ENCODE data around the gene CLASP1. TPM values are rescaled to one million over a fixed set of nuclear protein-coding genes. Genes with fewer than 3 reads are reported as not detected.
"Not testable (repeated sequence)": the region's sequence is repeated elsewhere in the genome, so short reads cannot be mapped to it uniquely, and the experiment has no call there.

CLASP1 gene
- total and polyA plus RNA-seq, 2 donors = 25.4 to 109 TPM

GRCh38 chr2:121626777-121627524 is 22.3 kb downstream of the CLASP1 start:
- no peak for DNase-seq (ENCODE audit: extremely low spot score)
- Histone ChIP-seq H3K4me1 (ENCODE audit: insufficient read depth) (no peaks in the 10 kb centered on the region), H3K27ac (ENCODE audit: low read depth) (no peak overlapping the region), H3K4me3 (ENCODE audit: low read depth, low read length) (no peak overlapping the region), H3K36me3 (ENCODE audit: insufficient read depth) (no peaks in the 10 kb centered on the region)
- 93% methylated on average over 4 of the region's 4 CpGs for WGBS

GRCh38 chr2:121625953-121626352 is 23.3 kb downstream of the CLASP1 start:
- no peaks in the 10 kb centered on the region for H3K4me1 ChIP-seq (ENCODE audit: insufficient read depth)
- H3K36me3 ChIP-seq (ENCODE audit: insufficient read depth) = no peaks in the 10 kb centered on the region
- 98% methylated on average over 3 of the region's 3 CpGs for WGBS
- H3K4me3 ChIP-seq (ENCODE audit: low read depth, low read length) = no peak overlapping the region
- no peak for DNase-seq (ENCODE audit: extremely low spot score)
- H3K27ac ChIP-seq (ENCODE audit: low read depth) = no peak overlapping the region

GRCh38 chr2:121617042-121617599 is 32.1 kb downstream of the CLASP1 start:
- no peak for DNase-seq (ENCODE audit: extremely low spot score)
- H3K4me1 ChIP-seq (ENCODE audit: insufficient read depth) = no peaks in the 10 kb centered on the region
- H3K27ac ChIP-seq (ENCODE audit: low read depth) = no peak overlapping the region
- 39% methylated on average over 4 of the region's 4 CpGs for WGBS
- H3K36me3 ChIP-seq (ENCODE audit: insufficient read depth) = peaks cover 1% of the 10 kb centered on the region
- H3K4me3 ChIP-seq (ENCODE audit: low read depth, low read length) = no peak overlapping the region

GRCh38 chr2:121613774-121614173 is 35.5 kb downstream of the CLASP1 start:
- WGBS = 88% methylated on average over 1 of the region's 1 CpG

GRCh38 chr2:121613152-121613551 is 36.1 kb downstream of the CLASP1 start:
- H3K4me1 ChIP-seq (ENCODE audit: insufficient read depth) = no peaks in the 10 kb centered on the region
- peaks cover 1% of the 10 kb centered on the region for H3K36me3 ChIP-seq (ENCODE audit: insufficient read depth)

More at GRCh38 chr2:121613774-121614173, 35.5 kb downstream of the CLASP1 start:
- H3K27ac ChIP-seq (ENCODE audit: low read depth) = no peak overlapping the region
- DNase-seq (ENCODE audit: extremely low spot score) = no peak
- peaks cover 1% of the 10 kb centered on the region for H3K36me3 ChIP-seq (ENCODE audit: insufficient read depth)
- no peaks in the 10 kb centered on the region for H3K4me1 ChIP-seq (ENCODE audit: insufficient read depth)
- no peak overlapping the region for H3K4me3 ChIP-seq (ENCODE audit: low read depth, low read length)

GRCh38 chr2:121611730-121612705 is 37.2 kb downstream of the CLASP1 start:
- H3K4me1 ChIP-seq (ENCODE audit: insufficient read depth) = no peaks in the 10 kb centered on the region
- H3K27ac ChIP-seq (ENCODE audit: low read depth) = no peak overlapping the region
- peaks cover 1% of the 10 kb centered on the region for H3K36me3 ChIP-seq (ENCODE audit: insufficient read depth)
- no peak for DNase-seq (ENCODE audit: extremely low spot score)
- 82% methylated on average over 1 of the region's 1 CpG for WGBS
- H3K4me3 ChIP-seq (ENCODE audit: low read depth, low read length) = no peak overlapping the region

More at GRCh38 chr2:121613152-121613551, 36.1 kb downstream of the CLASP1 start:
- DNase-seq (ENCODE audit: extremely low spot score) = no peak
- Histone ChIP-seq H3K27ac (ENCODE audit: low read depth) (no peak overlapping the region), H3K4me3 (ENCODE audit: low read depth, low read length) (no peak overlapping the region)

GRCh38 chr2:121611048-121611649 is 38.1 kb downstream of the CLASP1 start:
- not testable (repeated sequence) for H3K27ac ChIP-seq (ENCODE audit: low read depth); H3K4me3 ChIP-seq (ENCODE audit: low read depth, low read length); H3K36me3 ChIP-seq (ENCODE audit: insufficient read depth); DNase-seq (ENCODE audit: extremely low spot score); H3K4me1 ChIP-seq (ENCODE audit: insufficient read depth)
- WGBS = 95% methylated on average over 2 of the region's 2 CpGs

GRCh38 chr2:121610487-121610874 is 38.8 kb downstream of the CLASP1 start:
- H3K4me3 ChIP-seq (ENCODE audit: low read depth, low read length); H3K36me3 ChIP-seq (ENCODE audit: insufficient read depth): not testable (repeated sequence)

GRCh38 chr2:121608967-121609366 is 40.3 kb downstream of the CLASP1 start:
- no peak overlapping the region for H3K4me3 ChIP-seq (ENCODE audit: low read depth, low read length)
- H3K4me1 ChIP-seq (ENCODE audit: insufficient read depth) = peaks cover 1% of the 10 kb centered on the region
- DNase-seq (ENCODE audit: extremely low spot score) = no peak
- H3K27ac ChIP-seq (ENCODE audit: low read depth) = no peak overlapping the region
- no peaks in the 10 kb centered on the region for H3K36me3 ChIP-seq (ENCODE audit: insufficient read depth)
- 67% methylated on average over 3 of the region's 3 CpGs for WGBS

More at GRCh38 chr2:121610487-121610874, 38.8 kb downstream of the CLASP1 start:
- DNase-seq (ENCODE audit: extremely low spot score); H3K27ac ChIP-seq (ENCODE audit: low read depth); H3K4me1 ChIP-seq (ENCODE audit: insufficient read depth): not testable (repeated sequence)

- 72% methylated on average over 4 of the region's 4 CpGs for WGBS
- H3K27ac ChIP-seq (ENCODE audit: low read depth) = no peak overlapping the region
- no peaks in the 10 kb centered on the region for H3K36me3 ChIP-seq (ENCODE audit: insufficient read depth)
- no peak overlapping the region for H3K4me3 ChIP-seq (ENCODE audit: low read depth, low read length)
- DNase-seq (ENCODE audit: extremely low spot score) = no peak
- H3K4me1 ChIP-seq (ENCODE audit: insufficient read depth) = peaks cover 1% of the 10 kb centered on the region
These were observed 40.9 kb downstream of the CLASP1 start for GRCh38 chr2:121608367-121608766.

- Histone ChIP-seq H3K36me3 (ENCODE audit: insufficient read depth) (no peaks in the 10 kb centered on the region), H3K4me1 (ENCODE audit: insufficient read depth) (peaks cover 1% of the 10 kb centered on the region), H3K27ac (ENCODE audit: low read depth) (no peak overlapping the region), H3K4me3 (ENCODE audit: low read depth, low read length) (no peak overlapping the region)
- 76% methylated on average over 11 of the region's 11 CpGs for WGBS
- no peak for DNase-seq (ENCODE audit: extremely low spot score)
These were observed 43.2 kb downstream of the CLASP1 start for GRCh38 chr2:121605820-121606733.

GRCh38 chr2:121603185-121603584 is 46.1 kb downstream of the CLASP1 start:
- DNase-seq (ENCODE audit: extremely low spot score) = no peak
- H3K4me3 ChIP-seq (ENCODE audit: low read depth, low read length) = no peak overlapping the region
- WGBS = 99% methylated on average over 1 of the region's 1 CpG
- H3K27ac ChIP-seq (ENCODE audit: low read depth) = no peak overlapping the region
- H3K36me3 ChIP-seq (ENCODE audit: insufficient read depth) = no peaks in the 10 kb centered on the region
- H3K4me1 ChIP-seq (ENCODE audit: insufficient read depth) = peaks cover 1% of the 10 kb centered on the region
